Esophagus squamous epithelium (tissue), 4 donors: ENCODE measurements around the gene ADAM12.

Source experiments
- CTCF ChIP-seq, 6 experiments: fragments of 450-650 bp in 4 of 6; fragments of 200-600 bp in 2 of 6; sonication (generic) in 2 of 6; IDR thresholded peaks; one replicate each; pipeline ENCODE4 v1.5.1; 2016 to 2019; ENCODE audit warnings: antibody characterized with exemption in 6 of 6, mild to moderate bottlenecking in 4 of 6, moderate library complexity in 4 of 6
- POLR2A ChIP-seq, 4 donors: fragments of 450-650 bp; IDR thresholded peaks; one replicate each; pipeline ENCODE4 v1.6.1; 2017; ENCODE audit warnings: antibody characterized with exemption in 4 of 4, mild to moderate bottlenecking in 4 of 4, moderate library complexity in 3 of 4

- TF ChIP-seq POLR2A (IDR thresholded peaks at IDR 0.05) (no peak), CTCF (IDR thresholded peaks at IDR 0.05) (no peak)
Measured at GRCh38 chr10:126034586-126034985, 353.7 kb downstream of the ADAM12 start.
